ENCODE results near the gene ZNF267. TPM values are rescaled to one million over a fixed set of nuclear protein-coding genes. Genes with fewer than 3 reads are reported as not detected.

ZNF267 gene
- total RNA-seq: 5.8 and 11.1 TPM in 2 replicates

DNA sequence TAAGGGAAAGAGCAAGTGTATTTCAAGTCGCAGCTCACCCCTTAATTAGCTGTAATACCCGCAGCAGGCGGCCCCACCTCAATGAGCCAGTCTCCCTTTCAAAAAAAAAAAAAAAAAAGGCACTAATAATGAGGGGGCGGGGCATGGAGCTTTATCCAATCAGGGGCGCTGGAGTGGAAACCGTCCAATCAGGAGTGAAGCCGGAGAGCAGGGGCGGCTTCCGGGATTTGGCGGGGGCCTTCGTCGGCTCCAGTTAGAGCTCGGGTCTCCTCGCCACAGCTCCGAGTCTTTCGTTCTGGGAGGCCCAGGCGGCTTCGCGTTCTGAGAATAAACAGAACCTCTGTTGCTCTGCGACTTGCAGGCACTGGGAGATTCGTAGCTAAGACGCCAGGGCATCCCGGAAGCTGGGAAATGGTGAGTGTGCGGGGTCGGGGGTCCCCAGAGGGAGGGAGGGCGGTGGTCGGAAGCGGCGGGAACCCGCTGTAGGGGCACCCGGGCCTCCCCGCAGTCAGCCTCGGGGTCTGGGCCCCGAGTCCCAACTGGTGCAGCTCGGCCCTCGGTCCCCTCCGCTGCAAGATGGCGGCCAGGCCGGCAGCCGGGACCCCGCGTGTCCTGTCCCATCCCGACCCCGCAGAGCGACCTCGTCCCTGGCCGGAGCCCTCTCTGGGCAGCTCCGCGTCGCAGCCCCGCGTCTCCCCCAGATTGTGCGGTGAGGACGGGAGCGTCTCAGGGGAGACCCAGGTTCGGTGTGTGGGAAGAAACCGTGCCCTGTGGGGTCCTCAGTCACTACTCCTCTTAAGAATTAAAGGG, at the start of gene ZNF267:
Gene ZNF267 (plus strand): TSS at position 252 of the 810 bp plus-strand sequence. CDS start 160 bp downstream, at position 412.

